ENCODE measurements around the gene COL27A1. TPM values are rescaled to one million over a fixed set of nuclear protein-coding genes. Genes with fewer than 3 reads are reported as not detected.
"Not testable (repeated sequence)": the region's sequence is repeated elsewhere in the genome, so short reads cannot be mapped to it uniquely, and the experiment has no call there.

Gene COL27A1
- polyA plus RNA-seq, 1 donor: 45.2 TPM

DNA sequence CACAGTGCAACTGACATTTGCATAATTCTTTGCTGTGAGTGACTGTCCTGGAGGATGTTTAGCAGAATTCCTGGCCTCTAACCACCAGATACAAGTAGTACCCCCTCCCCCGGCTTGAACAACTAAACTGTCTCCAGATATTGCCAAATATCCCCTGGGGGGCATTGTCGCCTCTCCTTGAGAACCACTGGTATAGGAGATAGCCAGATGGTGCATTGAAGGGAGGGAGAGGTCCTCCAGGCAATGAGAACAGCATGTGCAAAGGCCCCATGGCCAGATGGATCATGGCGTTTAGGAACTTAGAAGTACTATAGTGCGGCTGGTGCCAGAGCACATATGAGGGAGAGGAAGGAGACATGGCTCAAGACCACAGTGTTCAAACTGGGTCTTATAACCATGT, 148.6 kb downstream of the COL27A1 start:
- no peak for DNase-seq

DNA sequence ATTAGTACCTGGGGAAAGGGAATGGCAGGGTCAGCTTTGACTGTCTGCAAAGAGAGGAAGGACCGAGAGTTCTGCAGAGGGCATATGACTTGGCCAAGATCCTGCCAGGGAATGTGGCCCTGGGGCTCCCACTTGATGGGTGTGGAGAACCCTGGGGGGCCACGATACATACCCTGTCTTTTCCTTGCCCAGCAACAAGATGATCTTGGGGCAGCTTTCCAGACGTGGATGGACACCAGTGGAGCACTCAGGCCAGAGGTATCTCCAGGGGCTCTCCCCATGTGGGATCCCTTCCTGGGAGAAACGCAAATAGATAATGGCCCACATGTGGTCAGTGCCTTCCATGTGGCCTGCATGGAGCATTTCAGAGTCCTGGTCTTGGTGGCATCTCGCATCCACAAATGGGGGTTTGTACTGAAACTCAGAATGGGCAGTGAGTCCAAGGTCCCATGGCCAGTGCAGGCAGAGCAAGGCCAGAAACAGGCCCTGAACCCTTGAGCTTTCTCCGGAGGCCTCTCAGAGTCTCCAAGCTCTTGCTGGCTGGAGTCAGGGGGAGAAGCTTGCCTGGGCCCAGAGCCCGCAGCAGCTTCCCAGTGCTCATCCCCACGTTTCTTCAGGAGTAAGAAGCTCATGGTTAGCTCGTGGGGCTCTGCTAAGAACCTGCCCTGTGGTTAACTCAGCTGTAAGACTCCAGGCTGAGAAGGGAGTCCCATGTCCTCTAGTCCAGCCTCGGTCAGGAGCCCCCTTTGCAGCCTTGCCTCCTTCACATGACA, 149.3 kb downstream of the COL27A1 start:
- DNase-seq: no peak

DNA sequence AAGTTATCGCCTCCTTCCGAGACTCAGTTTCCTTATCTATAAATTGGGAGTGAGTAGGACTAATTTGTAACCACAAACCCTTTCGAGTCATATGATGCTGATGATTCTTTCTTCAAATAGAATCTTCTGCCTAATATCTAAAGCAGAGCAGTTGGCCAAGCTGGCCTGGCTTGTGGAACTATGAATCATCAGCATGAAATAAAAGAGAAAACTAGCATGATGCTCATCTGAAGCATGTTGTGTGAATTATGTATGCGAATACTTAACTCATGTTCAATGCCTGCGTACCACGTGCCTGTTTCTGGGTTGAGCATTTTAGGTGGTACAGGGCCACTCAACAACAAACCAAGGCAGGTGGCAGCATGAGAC, 152.5 kb downstream of the COL27A1 start:
- no peak for DNase-seq

DNA sequence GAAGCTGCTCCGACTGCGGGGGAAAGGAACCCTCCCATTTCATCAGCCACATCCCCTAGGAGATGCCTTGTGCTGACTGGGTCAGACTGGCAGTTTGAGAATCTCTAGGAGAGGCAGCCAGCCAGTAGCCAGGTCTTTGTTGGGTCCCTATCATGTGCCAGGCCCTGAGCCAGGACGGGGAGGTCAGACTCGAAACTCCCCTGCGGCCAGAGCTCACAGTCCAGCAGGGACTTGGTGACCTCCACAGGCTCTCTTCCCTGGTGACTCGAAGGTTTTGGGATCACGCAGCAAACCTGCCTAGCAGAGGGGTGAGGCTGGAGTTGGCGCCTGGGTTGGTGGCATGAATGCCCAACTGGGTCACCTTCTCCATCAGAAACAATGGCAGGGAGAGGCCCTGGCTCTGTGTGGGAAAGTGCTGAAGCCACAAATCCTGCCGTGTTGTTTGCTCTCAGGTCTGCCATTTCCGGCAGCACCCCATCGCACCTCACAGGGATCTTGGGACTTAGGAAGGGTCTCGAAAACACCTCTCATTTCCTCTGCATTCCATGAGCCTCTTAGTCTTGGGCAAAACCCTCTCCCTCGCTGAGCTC, 153.1 kb downstream of the COL27A1 start:
- DNase-seq: no peak

DNA sequence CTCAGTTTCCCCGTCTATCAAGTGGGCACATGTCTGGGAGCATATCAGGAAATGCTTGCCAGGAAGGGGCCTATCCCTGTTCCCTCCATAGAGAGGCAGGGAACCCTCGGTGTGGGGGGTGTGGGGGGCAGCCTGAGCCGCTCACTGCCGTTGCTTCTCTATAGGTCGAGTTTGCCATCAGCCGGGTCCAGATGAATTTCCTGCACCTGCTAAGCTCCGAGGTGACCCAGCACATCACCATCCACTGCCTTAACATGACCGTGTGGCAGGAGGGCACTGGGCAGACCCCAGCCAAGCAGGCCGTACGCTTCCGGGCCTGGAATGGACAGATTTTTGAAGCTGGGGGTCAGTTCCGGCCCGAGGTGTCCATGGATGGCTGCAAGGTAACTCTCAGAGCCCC, 153.8 kb downstream of the COL27A1 start:
- no peak for DNase-seq

DNA sequence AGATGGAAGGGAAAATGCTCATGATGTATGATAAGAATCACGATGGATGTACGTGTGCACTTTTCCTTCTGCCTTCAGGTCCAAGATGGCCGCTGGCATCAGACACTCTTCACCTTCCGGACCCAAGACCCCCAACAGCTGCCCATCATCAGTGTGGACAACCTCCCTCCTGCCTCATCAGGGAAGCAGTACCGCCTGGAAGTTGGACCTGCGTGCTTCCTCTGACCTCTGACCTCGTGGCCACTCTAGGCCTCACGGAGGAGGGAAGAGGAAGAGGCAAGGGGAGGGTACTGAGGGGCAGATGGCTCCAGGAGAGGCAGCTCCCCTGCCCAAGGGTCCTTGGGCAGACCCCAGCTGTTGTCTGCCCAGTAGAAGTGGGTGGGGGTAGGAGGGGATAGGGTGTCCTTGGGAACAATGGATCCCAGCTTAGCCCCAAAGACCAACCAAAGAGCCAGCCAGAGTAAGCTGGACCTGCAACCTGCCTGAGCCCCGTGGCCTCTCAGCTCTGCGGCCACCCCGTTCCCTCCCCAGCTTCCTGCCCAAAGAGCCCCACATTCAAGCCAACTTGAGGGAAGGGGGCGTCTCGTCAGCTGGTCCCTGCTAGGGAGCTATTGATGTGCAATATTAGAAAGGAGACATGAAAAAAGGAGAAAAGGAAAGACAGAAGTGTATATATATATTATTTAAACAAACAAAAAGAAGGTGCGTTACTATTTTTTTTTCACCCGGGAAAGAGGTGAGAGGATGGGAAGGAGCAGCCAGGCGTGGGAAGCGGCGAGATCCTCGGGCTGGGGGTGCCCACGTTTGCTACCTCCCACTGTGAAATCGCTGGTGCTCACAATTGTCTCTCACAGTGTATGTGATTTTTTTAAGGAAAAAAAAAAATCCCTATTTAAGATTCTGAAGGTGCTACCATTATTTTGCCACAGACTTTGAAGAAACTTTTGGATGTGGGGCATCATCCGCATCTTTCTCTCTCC, 155.4 kb downstream of the COL27A1 start:
- DNase-seq: no peak

DNA sequence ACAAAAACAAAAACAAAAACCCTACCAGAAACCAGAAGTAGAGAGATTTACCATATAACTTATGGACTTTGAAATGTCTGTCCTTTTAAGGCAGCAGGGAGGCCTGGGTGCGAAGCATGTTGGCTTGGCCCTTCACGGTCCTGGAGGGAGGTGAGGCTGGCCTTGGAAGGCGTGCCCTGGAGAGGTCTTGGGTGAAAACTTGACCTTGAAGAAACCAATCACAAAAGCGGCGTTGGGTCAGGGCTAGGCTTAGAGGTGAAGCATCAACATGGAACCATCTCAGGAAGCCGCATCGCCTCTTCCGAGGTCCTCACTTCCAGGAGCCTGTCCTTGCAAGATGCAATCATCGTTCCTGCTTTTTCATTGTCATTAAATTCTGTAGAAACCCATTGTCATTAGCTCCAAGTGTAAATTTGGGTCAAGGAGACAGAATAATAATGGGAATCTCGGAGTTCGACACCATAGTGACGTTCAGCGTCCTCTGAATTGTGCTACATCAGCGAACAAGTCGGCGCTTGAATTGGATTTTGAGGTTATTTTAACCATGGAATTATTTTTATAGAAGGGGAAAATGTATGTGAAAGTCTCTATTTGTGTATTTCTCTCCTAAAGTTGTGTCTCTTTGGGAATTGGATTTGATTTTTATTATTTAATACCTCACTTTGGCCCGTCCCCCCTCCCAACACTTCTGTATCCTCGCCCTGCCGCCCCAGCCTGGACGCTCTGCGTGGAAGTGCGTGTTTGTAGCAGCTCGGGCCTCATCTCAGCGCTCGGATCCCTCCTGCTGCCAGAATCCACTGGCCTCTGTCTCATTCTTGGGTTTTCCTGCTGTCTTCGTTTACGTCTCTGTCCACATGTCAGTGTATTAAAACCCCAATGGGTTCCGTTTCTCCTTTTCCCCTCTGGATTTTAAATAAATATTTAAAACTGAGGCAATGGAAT, 156.5 kb downstream of the COL27A1 start:
- no peak for DNase-seq

DNA sequence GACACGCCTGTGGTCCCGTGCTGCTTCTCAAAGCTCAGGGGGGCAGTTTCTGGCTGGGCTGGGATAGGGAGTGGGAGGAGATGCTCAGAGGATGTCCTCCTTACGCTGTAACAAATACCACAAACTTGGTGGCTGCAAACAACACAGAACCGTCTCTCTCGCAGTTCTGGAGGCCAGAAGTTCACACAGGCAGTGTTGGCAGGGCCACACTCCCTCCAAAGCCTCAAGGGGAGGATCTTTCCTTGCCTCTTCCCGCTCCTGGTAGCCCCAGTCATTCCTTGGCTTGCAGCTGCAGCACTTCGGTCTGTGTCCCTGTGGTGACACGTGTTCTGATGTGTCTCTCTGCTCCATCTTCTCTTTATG, 157.2 kb downstream of the COL27A1 start:
- DNase-seq: no peak

DNA sequence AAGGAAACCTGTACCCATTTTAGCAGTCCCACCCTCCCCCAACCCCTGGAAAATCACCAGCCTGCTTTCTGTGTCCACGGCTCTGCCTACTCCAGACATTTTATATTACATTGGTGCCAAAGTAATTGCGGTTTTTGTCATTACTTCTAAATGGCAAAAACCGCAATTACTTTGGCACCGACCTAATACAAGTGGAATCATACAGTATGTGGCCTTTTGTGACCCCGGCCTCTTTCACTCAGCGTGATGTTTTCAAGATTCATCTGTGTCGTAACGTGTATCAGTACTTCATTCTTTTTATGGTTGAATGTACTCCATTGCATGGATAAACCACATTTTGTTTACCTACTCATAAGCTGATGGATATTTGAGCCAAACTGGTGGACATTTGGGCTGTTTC, 157.8 kb downstream of the COL27A1 start:
- DNase-seq: no peak

DNA sequence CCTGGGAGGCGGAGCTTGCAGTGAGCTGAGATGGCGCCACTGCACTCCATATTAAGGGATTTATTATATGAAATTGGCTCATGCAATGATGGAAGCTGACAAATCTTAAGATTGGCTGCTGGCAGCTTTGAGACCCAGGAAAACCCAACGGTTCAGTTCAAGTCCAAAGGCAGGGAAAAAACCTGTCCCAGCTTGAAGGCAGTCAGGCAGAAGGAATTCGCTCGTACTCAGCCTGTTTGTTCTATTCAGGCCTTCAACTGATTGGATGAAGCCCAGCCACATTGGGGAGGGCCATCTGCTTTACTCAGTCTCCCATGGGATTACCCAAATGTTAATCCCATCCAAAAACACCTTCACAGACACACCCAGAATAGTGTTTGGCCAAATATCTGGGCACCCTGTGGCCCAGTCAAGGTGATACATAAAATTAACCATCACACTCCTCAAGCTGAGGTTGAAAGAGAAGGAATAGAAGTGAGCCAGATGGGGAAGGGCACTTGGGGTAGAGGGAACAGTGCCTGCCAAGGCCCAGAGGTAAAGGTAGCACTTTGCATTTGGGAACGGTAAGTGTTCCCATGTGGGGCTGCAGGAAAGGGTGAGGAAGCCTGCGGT, 159.0 kb downstream of the COL27A1 start:
- no peak for DNase-seq

DNA sequence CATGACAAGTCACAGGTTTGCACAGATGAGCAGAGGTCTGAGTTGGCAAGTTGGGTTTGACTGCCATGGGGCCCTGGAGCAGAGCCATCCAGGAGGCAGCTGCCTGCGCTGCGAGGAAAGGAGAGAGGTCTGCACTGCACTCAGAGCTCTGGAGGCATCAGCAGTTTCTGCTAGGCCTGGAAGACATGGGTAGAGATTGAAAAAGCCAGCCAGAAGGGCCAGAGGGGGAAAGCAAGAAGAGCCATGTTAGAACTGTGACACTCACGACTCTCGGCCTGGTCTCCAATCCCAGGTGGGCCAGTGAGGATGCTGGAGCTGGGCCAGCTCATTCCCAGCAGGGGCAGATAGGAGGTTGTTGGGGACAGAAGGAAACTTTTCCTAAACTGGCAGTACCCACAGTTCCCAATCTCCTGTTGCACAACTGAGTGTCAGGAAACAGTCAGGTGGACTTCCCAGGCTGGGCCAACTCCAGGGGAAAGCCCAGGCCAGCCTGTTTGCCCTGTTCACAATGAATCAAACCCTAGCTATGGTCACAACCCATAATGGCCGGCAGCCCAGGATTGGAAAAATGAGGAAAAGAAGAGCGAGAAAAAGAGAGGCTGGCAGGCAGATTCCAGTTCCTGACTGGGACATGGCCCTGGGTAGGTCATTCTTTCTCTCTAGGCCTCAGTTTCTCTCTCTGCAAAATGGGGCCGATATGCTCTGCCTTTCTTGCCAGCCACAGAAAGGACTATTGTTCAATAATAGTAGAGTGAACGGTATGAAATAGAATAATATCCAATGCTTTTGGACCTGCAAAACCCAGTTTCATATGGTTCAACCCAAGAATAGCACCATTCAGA, 159.8 kb downstream of the COL27A1 start:
- DNase-seq: no peak

DNA sequence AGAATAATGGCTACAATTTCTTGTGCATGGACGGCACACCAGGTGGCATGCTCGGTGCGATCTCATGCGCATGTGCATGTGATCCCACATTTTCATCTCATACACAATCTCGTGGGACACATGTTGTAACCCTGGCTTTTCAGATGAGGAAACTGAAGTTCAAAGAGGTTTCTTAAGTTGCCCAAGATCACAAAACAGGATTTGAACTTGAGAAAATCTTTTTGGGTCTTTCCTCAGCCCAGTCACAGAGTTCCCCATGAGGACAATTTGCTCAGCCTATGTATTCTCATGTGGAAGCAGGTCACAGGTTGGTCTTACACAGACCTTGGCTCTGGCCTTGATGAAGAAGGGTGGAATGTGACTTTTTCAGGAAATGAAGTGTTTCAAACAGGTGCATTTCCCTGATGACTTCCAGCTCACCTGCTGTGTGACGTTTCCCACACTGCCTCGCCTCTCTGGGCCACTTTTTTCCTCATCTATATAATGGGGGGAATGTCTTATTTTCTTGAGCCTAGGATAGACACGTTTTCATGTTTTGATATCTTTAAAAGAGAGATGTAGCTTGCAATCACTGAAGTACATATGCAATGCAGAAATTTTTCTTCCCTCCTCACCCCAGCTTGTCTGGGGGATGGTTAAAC, 160.5 kb downstream of the COL27A1 start:
- no peak for DNase-seq

DNA sequence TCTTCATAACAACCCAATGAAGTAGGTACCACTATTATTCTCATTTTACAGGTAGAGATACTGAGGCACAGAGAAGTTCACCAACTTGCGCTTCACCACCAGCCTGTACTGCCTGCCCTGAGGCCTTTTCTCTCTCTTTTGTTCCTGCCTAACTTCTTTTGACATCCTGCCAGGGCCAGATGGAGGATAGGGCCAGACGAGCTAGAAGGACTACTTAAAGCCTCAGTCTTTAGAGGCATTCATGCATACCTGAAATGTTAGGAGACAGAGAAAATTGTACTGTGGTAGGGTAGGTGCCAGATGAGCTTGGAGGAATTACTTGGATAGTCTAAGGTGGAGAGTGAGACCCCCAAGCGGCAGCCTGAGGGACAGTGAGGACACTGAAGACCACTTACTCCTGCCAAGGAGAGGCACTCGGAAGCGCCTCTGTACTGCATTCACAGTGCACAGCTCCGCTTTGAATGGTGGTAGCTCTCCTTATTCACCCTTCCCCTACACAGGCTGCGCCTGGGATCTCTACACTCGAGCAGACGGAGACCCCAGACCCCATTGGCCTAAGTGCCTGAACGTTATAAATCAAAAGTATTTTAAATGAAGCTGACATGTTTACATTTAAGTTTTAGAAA, 161.4 kb downstream of the COL27A1 start:
- DNase-seq: no peak

DNA sequence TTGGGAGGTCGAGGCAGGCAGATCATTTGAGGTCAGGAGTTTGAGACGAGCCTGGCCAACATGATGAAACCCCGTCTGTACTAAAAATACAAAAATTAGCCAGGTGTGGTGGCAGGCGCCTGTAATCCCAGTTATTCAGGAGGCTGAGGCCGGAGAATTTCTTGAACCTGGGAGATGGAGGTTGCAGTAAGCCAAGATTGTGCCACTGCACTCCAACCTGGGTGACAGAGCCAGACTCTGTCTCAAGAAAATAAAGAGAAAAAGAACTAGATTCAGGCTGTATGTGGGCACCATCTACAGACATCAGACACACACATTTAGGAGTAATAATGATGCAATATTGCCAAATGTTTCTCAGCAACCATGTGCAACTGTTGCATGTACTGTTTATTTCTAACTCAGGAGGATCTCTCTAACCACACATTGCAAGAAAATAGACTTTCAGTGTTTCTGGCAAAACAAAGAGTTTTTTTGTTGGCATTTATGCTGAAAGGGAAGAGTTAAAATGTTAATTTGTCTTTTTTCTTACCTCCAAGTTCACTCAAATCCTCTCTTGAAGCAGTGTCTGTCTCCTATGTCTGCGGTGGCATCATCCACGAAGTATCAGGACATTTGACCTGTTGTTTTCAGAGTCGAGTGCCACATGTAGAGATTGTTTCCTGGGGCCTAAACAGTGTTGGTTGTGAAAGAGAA, 162.5 kb downstream of the COL27A1 start:
- no peak for DNase-seq

DNA sequence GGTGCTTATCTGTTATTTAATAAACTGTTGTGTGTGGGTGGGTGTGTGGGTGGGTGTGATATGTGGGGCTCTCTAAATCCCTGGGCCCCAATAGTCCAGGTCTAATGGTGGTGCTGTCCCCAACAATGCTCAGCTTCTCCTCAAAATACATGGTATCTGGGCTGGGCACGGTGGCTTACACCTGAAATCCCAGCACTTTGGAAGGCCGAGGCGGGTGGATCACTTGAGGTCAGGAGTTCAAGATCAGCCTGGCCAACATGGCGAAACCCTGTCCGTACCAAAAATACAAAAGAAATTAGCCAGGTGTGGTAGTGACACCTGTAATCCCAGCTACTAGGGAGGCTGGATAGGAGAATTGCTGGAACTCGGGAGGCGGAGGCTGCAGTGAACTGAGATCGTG, 163.1 kb downstream of the COL27A1 start:
- no peak for DNase-seq

DNA sequence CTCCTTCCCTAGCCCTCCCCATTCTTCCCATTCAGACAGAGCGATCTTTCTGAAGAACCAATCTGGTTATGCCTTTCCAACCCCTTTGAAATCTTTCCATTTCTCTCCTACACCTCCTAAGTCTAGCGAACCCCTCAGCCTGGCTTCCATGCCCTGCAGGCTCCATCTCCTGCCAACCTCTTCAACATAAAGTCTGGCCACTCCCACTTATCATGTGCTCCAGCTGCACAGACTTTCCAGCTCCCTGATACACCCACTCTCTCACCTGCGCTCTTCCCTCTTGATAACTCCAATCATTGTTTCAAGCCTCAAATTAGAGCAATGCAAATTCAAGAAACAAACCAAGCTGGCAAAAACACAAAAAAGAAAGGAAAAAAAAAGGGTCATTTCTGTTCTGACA, 163.8 kb downstream of the COL27A1 start:
- DNase-seq: no peak

DNA sequence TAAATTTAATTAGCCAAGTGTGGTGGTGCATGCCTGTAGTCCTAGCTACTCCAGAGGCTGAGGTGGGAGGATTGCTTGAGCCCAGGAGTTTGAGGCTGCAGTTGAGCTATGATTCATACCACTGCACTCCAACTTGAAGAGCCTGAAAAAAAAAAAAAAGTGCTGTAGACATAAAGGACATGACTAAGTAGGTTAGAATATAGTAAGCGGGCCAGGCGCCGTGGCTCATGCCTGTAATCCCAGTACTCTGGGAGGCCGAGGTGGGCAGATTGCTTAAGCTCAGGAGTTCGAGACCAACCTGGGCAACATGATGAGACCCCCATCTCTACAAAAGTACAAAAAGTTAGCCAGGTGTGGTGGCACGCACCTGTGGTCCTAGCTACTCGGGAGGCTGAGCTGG, 165.4 kb downstream of the COL27A1 start:
- DNase-seq: not testable (repeated sequence)

DNA sequence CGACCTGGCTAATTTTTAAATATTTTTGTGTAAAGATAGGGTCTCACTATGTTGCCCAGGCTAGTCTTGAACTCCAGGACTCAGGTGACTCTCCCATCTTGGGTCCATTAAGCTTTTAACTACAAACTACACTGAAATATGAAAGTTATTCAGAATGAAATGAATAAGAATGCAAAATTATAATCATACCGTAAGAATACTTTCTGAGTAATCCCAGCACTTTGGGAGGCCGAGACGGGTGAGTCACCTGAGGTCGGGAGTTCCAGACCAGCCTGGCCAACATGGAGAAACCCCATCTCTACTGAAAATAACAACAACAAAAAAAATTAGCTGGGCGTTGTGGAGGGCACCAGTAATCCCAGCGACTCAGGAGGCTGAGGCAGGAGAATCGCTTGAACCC, 166.4 kb downstream of the COL27A1 start:
- DNase-seq: no peak
